ENCODE measurements around the gene ZFP42. TPM values are rescaled to one million over a fixed set of nuclear protein-coding genes. Genes with fewer than 3 reads are reported as not detected.
A peak's percentile ranks its signal among the peaks of the same experiment; 100 is the strongest.

The ZFP42 gene
- total RNA-seq: not detected
- long read RNA-seq: 0 reads

GRCh38 chr4:187995322-187996207, at the start of gene ZFP42:
Gene ZFP42 (plus strand): TSS chr4:187995771. CDS start chr4:188002808, 7,037 bp downstream.
- intact Hi-C loops (cut with micrococcal nuclease): no loop called here
- TF ChIP-seq CTCF (IDR thresholded peaks at IDR 0.05; ENCODE audit: borderline replicate concordance): no peak

DNA sequence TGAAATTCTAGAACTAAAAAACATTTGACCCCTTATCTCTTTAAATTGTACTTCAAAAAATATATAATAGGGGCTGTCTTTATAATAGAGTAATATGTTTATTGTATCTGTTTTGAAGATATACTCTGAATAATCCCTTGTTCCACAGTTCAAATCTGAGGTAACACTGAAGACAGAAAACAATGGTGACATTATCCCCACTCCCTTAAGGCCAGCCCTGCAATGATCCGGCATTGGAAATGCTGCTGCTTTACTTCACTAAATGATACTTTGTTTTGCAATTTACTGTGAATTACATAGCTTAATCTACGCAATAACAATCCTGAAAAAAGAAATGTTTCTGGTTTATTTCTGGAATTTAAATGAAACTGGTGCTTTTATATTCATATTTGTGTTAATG, 34.4 kb upstream of the ZFP42 start:
- intact Hi-C loops (cut with micrococcal nuclease): no loop called here
- no peak overlapping the region for H3K27ac ChIP-seq (replicated peaks)
- peaks cover 3% of the 10 kb centered on the region for H3K9me3 ChIP-seq (replicated peaks)
- peaks cover 5% of the 10 kb centered on the region for H3K4me1 ChIP-seq
- no peak for DNase-seq
- H3K4me3 ChIP-seq: no peak overlapping the region
- TF ChIP-seq CTCF (IDR thresholded peaks at IDR 0.05; ENCODE audit: borderline replicate concordance): no peak
- H3K27me3 ChIP-seq (ENCODE audit: low read depth): peaks cover 9% of the 10 kb centered on the region
- H3K36me3 ChIP-seq: no peaks in the 10 kb centered on the region

More at GRCh38 chr4:187995322-187996207, at the start of gene ZFP42:
- Histone ChIP-seq H3K9me3 (replicated peaks) (no peaks in the 10 kb centered on the region), H3K27ac (replicated peaks) (no peak within 1 kb of the TSS), H3K27me3 (ENCODE audit: low read depth) (peaks cover 67% of the 10 kb centered on the region), H3K36me3 (no peaks in the 10 kb centered on the region), H3K4me3 (no peak within 1 kb of the TSS), H3K4me1 (no peaks in the 10 kb centered on the region)
- DNase-seq: no peak

DNA sequence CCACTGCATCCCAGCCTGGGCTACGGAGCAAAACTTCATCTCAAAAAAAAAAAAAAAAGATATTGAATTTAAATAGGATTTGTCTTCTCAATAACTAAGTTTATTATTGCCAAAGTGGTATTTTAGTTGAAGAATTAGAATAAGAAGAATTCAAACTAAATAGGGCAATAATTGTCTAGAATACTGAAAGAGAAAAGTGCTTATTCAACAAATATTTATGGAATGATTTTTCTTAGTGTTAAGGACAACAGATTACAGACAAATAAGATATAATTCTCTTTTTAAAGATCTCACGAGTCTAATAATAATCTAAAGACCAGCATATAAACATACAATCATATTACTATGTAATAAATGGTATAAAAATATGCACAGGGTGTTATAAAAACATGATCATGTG, 33.6 kb upstream of the ZFP42 start:
- no peak overlapping the region for H3K4me3 ChIP-seq
- DNase-seq: no peak
- no peak overlapping the region for H3K27ac ChIP-seq (replicated peaks)
- H3K9me3 ChIP-seq (replicated peaks): peaks cover 3% of the 10 kb centered on the region
- peaks cover 5% of the 10 kb centered on the region for H3K4me1 ChIP-seq
- H3K27me3 ChIP-seq (ENCODE audit: low read depth): peaks cover 9% of the 10 kb centered on the region
- intact Hi-C loops (cut with micrococcal nuclease): no loop called here
- no peak for TF ChIP-seq CTCF (IDR thresholded peaks at IDR 0.05; ENCODE audit: borderline replicate concordance)
- H3K36me3 ChIP-seq: no peaks in the 10 kb centered on the region

DNA sequence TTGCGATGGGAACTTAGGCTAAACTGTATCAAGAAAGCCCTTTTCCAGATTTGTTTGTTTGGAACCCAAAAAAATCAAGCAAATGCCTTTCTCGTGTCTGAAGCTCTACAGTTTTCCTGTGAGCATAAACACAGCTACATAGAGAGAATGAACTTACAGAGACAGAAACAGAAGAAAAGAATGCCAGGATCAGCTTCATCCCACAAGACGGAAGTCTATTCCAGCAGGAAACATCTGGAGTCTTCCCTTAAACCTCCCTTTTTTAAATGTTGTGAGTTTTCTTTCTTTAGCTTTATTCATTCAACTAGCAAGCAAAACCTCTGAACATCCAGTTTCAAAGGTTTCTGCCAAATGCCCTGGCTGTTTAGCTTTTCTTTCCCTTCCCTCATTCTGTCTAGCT, 32.6 kb upstream of the ZFP42 start:
- peak overlapping the region; percentile 12 for H3K4me3 ChIP-seq
- no peaks in the 10 kb centered on the region for H3K9me3 ChIP-seq (replicated peaks)
- no peak overlapping the region for H3K27ac ChIP-seq (replicated peaks)
- no peaks in the 10 kb centered on the region for H3K36me3 ChIP-seq
- peaks cover 5% of the 10 kb centered on the region for H3K4me1 ChIP-seq
- peaks cover 9% of the 10 kb centered on the region for H3K27me3 ChIP-seq (ENCODE audit: low read depth)
- TF ChIP-seq CTCF (IDR thresholded peaks at IDR 0.05; ENCODE audit: borderline replicate concordance): no peak
- intact Hi-C loops (cut with micrococcal nuclease): no loop called here
- DNase-seq: no peak

GRCh38 chr4:187965726-187966125, 29.8 kb upstream of the ZFP42 start:
- H3K9me3 ChIP-seq (replicated peaks): no peaks in the 10 kb centered on the region
- peaks cover 9% of the 10 kb centered on the region for H3K27me3 ChIP-seq (ENCODE audit: low read depth)
- TF ChIP-seq CTCF (IDR thresholded peaks at IDR 0.05; ENCODE audit: borderline replicate concordance): no peak
- H3K4me1 ChIP-seq: peaks cover 5% of the 10 kb centered on the region
- H3K27ac ChIP-seq (replicated peaks): no peak overlapping the region
- DNase-seq: no peak
- no peak overlapping the region for H3K4me3 ChIP-seq
- no peaks in the 10 kb centered on the region for H3K36me3 ChIP-seq
- intact Hi-C loops (cut with micrococcal nuclease): no loop called here
